Neuronal stem cell (in vitro differentiated cells): Measurements from ENCODE around the gene VSIG10L2.

ENCODE experiments used
- DNase-seq: peaks from one replicate; pipeline ENCODE4 v3.0.0-alpha.2; 2013; ENCODE audit warnings: low spot score
- H2AFZ ChIP-seq: one replicate; pipeline ENCODE4 v1.6.1; 2013; ENCODE audit warnings: mild to moderate bottlenecking, low read length, inconsistent platforms
- H2AK5ac ChIP-seq: 2 replicates; pipeline ENCODE4 v1.6.1; 2013; ENCODE audit warnings: low read depth, mild to moderate bottlenecking, inconsistent platforms, low read length, moderate library complexity, mixed read lengths
- H2BK120ac ChIP-seq: 2 replicates; pipeline ENCODE4 v1.6.1; 2013; ENCODE audit warnings: low read depth, mild to moderate bottlenecking, inconsistent platforms, low read length, moderate library complexity, mixed read lengths
- H2BK12ac ChIP-seq: one replicate; pipeline ENCODE4 v1.6.1; 2013; ENCODE audit warnings: low read length, inconsistent platforms
- H2BK15ac ChIP-seq: 2 replicates; pipeline ENCODE4 v1.6.1; 2013; ENCODE audit warnings: mild to moderate bottlenecking, low read length, inconsistent platforms, mixed read lengths
- H2BK5ac ChIP-seq: one replicate; pipeline ENCODE4 v1.6.1; 2013; ENCODE audit warnings: inconsistent platforms, mild to moderate bottlenecking, low read length, moderate library complexity
- H3K14ac ChIP-seq: one replicate; pipeline ENCODE4 v1.6.1; 2013; ENCODE audit warnings: low read length, inconsistent platforms
- H3K18ac ChIP-seq: 2 replicates; pipeline ENCODE4 v1.6.1; 2013; ENCODE audit warnings: low read length, inconsistent platforms
- H3K23ac ChIP-seq: 2 replicates; pipeline ENCODE4 v1.6.1; 2013; ENCODE audit warnings: low read depth, mild to moderate bottlenecking, mixed read lengths, low read length, inconsistent platforms; ENCODE audit not compliant: poor library complexity
- H3K27ac ChIP-seq: replicated peaks from 3 replicates; pipeline ENCODE4 v1.5.1; 2013; ENCODE audit warnings: low read length, inconsistent platforms
- H3K27me3 ChIP-seq, 3 experiments: 2 replicates each; pipeline ENCODE4 v1.6.1; 2013; ENCODE audit warnings: low read length in 3 of 3, mild to moderate bottlenecking in 2 of 3, inconsistent platforms in 1 of 3, low read depth in 1 of 3, mixed read lengths in 1 of 3, moderate library complexity in 1 of 3; ENCODE audit not compliant: control insufficient read depth in 3 of 3, insufficient read depth in 3 of 3
- H3K36me3 ChIP-seq, 2 donors: replicated peaks in 1 of 2; 2 replicates each; pipeline ENCODE4 v1.6.1; 2013; ENCODE audit warnings: low read length in 2 of 2; ENCODE audit not compliant: control insufficient read depth in 2 of 2, insufficient read depth in 2 of 2
- H3K4ac ChIP-seq: 2 replicates; pipeline ENCODE4 v1.6.1; 2013; ENCODE audit warnings: inconsistent platforms, mild to moderate bottlenecking, low read length, moderate library complexity
- H3K4me1 ChIP-seq, 2 donors: 1 replicate in 1 of 2; 2 replicates in 1 of 2; pipeline ENCODE4 v1.6.1; 2013; ENCODE audit warnings: low read length in 2 of 2, low read depth in 1 of 2; ENCODE audit not compliant: control insufficient read depth in 2 of 2, insufficient read depth in 1 of 2
- H3K4me2 ChIP-seq: one replicate; pipeline ENCODE4 v1.6.1; 2013; ENCODE audit warnings: mild to moderate bottlenecking, low read length, inconsistent platforms; ENCODE audit not compliant: insufficient read depth, poor library complexity, severe bottlenecking
- H3K4me3 ChIP-seq, 2 donors: 2 replicates each; pipeline ENCODE4 v1.5.1; 2013; ENCODE audit warnings: low read length in 2 of 2, mild to moderate bottlenecking in 2 of 2, inconsistent platforms in 1 of 2, moderate library complexity in 1 of 2
- H3K79me1 ChIP-seq: one replicate; pipeline ENCODE4 v1.6.1; 2013; ENCODE audit warnings: low read depth, mild to moderate bottlenecking, inconsistent platforms, low read length, moderate library complexity
- H3K9ac ChIP-seq: one replicate; pipeline ENCODE4 v1.6.1; 2013; ENCODE audit warnings: mild to moderate bottlenecking, low read depth, low read length, inconsistent platforms; ENCODE audit not compliant: poor library complexity
- H3K9me3 ChIP-seq, 2 donors: replicated peaks in 1 of 2; 2 replicates each; pipeline versions ENCODE3 to v1.6.1; 2013; ENCODE audit warnings: low read length in 2 of 2, mild to moderate bottlenecking in 2 of 2, inconsistent platforms in 1 of 2, low read depth in 1 of 2, mixed read lengths in 1 of 2, moderate library complexity in 1 of 2; ENCODE audit not compliant: control insufficient read depth in 2 of 2, insufficient read depth in 1 of 2
- H4K8ac ChIP-seq: one replicate; pipeline ENCODE4 v1.6.1; 2013; ENCODE audit warnings: low read depth, mild to moderate bottlenecking, inconsistent platforms, low read length, moderate library complexity
- H4K91ac ChIP-seq: one replicate; pipeline ENCODE4 v1.6.1; 2013; ENCODE audit warnings: low read length, low read depth, mild to moderate bottlenecking, inconsistent platforms; ENCODE audit not compliant: poor library complexity
- WGBS, 2 donors: extraction: QIAGEN DNeasy Blood & Tissue Kit; methylation state at CpG; one replicate each; pipeline ENCODE4 v1.1.7; 2013; ENCODE audit warnings: missing lambda C conversion rate in 2 of 2, mixed read lengths in 1 of 2; ENCODE audit not compliant: insufficient read length in 2 of 2, insufficient replicate concordance in 1 of 2; ENCODE audit errors: extremely low coverage in 2 of 2; 5-methylcytosine and 5-hydroxymethylcytosine counted together

The VSIG10L2 gene

GRCh38 chr11:125943661-125944349, 2.0 kb upstream of the VSIG10L2 start:
- Histone ChIP-seq H3K27ac (no peak overlapping the region), H3K4me1 (peaks cover 3 to 7% of the 10 kb centered on the region in 2 donors), H2BK120ac (no peak overlapping the region), H3K36me3 (no peaks in the 10 kb centered on the region), H3K14ac (no peak overlapping the region), H2BK5ac (no peak overlapping the region), H2BK12ac (no peak overlapping the region), H2AFZ (no peak overlapping the region), H3K9me3 (no peaks in the 10 kb centered on the region), H4K8ac (no peak overlapping the region), H3K4ac (no peak overlapping the region), H3K4me2 (no peak overlapping the region), H3K18ac (no peak overlapping the region), H3K23ac (no peak overlapping the region), H3K27me3 (peaks cover 0 to 4% (median 0%) of the 10 kb centered on the region in 3 experiments), H2AK5ac (no peak overlapping the region), H3K9ac (no peak overlapping the region), H3K79me1 (no peaks in the 10 kb centered on the region), H2BK15ac (no peak overlapping the region), H4K91ac (no peak overlapping the region), H3K4me3 (no peak overlapping the region)
- WGBS, 2 donors, result no CpG with 5 or more reads among the region's 9 CpGs
- no peak for DNase-seq

DNA sequence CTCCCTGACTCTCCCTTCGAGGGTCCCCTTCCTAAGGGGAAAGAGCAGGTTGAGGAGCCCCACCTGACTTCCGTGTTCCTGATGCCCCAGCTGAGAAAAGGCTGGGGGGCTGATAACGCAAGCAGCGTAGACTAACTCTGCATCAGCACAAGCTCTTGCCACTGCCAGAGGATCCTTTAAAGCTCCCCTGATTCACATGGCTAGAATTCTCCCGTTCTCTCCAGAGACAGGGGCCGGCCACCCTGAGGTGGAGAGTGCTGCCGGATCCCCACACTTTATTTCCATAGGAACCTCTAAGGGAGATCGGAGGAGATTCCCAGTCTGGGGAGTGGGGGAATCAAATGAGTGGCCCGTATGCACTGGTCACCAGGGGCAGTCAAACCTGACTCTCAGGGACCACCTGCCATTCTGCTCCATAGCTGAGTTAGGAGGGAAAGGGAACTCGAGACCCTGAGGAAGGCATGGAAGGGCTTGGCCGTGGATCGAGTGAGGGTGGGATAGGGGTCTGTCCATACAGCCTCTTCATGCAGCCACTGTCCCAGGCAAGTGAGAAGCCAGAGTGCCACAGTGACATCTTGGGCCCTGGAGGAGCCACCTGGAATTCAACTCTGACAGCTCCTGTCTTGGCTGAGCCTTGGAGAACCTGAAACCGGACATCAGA, 1.4 kb upstream of the VSIG10L2 start:
- Histone ChIP-seq H3K36me3 (no peaks in the 10 kb centered on the region), H3K4me1 (peaks cover 0 to 3% of the 10 kb centered on the region in 2 donors), H3K23ac (no peak overlapping the region), H2BK120ac (no peak overlapping the region), H3K4me3 (no peak overlapping the region), H2AFZ (no peak overlapping the region), H4K91ac (no peak overlapping the region), H2AK5ac (no peak overlapping the region), H3K18ac (no peak overlapping the region), H3K4ac (no peak overlapping the region), H3K4me2 (no peak overlapping the region), H3K9me3 (no peaks in the 10 kb centered on the region), H3K14ac (no peak overlapping the region), H3K27me3 (peaks cover 0 to 4% (median 0%) of the 10 kb centered on the region in 3 experiments), H3K79me1 (no peaks in the 10 kb centered on the region), H3K9ac (no peak overlapping the region), H2BK12ac (no peak overlapping the region), H4K8ac (no peak overlapping the region), H3K27ac (no peak overlapping the region), H2BK15ac (no peak overlapping the region), H2BK5ac (no peak overlapping the region)
- WGBS, 2 donors, result no CpG with 5 or more reads among the region's 13 CpGs
- DNase-seq, result no peak

GRCh38 chr11:125945011-125945796, 640 bp upstream of the VSIG10L2 start:
- no CpG with 5 or more reads among the region's 15 CpGs for WGBS, 2 donors
- no peak overlapping the region for H4K91ac ChIP-seq

More at GRCh38 chr11:125945011-125945796, 640 bp upstream of the VSIG10L2 start:
- Histone ChIP-seq H3K27ac (no peak overlapping the region), H3K4me2 (no peak overlapping the region), H2BK5ac (no peak overlapping the region), H3K23ac (no peak overlapping the region), H3K9ac (no peak overlapping the region), H3K9me3 (no peaks in the 10 kb centered on the region), H2BK15ac (no peak overlapping the region), H2BK12ac (no peak overlapping the region), H4K8ac (no peak overlapping the region), H2BK120ac (no peak overlapping the region), H2AK5ac (no peak overlapping the region), H3K27me3 (peaks cover 0 to 4% (median 0%) of the 10 kb centered on the region in 3 experiments), H3K79me1 (no peaks in the 10 kb centered on the region), H3K14ac (no peak overlapping the region), H3K18ac (no peak overlapping the region), H3K4me1 (peaks cover 0 to 3% of the 10 kb centered on the region in 2 donors), H2AFZ (no peak overlapping the region), H3K4me3 (no peak overlapping the region), H3K36me3 (no peaks in the 10 kb centered on the region), H3K4ac (no peak overlapping the region)
- DNase-seq, result no peak
